Measurements from ENCODE around the gene C9orf40. TPM values are rescaled to one million over a fixed set of nuclear protein-coding genes. Genes with fewer than 3 reads are reported as not detected.

C9orf40 gene
- polyA plus RNA-seq, 3 donors: 0.44 to 1.1 (median 0.47) TPM

DNA sequence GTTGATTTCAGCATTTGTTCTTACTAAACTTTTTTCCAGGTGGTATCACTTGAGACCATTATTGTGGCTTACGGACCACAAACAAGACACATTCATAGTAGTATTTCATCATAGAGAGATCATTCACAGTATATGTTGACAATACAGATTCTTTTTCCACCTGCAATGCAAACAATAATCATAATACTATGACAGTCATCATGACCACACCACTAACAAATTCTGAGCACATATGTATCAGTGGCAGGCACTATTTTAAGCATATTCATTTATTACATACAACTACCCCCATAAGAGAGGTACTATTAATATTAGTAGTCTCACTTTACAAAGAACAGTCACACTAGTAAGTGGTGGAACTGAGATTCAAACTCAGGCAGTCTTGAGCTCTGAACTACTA lies 31.0 kb upstream of the C9orf40 start:
- no CpG with 5 or more reads among the region's 1 CpG for whole genome bisulfite sequencing (ENCODE audit: insufficient coverage)
- DNase-seq: no peak
- Histone ChIP-seq H3K36me3 (replicated peaks in 1 of 2; ENCODE audit: control insufficient read depth in 1 of 2, insufficient read depth in 2 of 2, low read length in 2 of 2) (peaks cover 2 to 8% of the 10 kb centered on the region in 2 donors), H3K9me3 (replicated peaks in 1 of 2; ENCODE audit: control insufficient read depth in 1 of 2, insufficient read depth in 1 of 2, low read length in 2 of 2) (no peaks in the 10 kb centered on the region), H3K27me3 (ENCODE audit: control insufficient read depth in 2 of 2, insufficient read depth in 2 of 2, low read length in 2 of 2) (no peaks in the 10 kb centered on the region), H3K4me1 (ENCODE audit: control insufficient read depth in 1 of 2, insufficient read depth in 2 of 2, low read length in 2 of 2) (no peaks in the 10 kb centered on the region), H3K9ac (ENCODE audit: insufficient read depth, low read length, poor library complexity, severe bottlenecking) (no peak overlapping the region), H3K27ac (ENCODE audit: low read depth in 1 of 2, low read length in 2 of 2) (no peak overlapping the region), H2AFZ (ENCODE audit: insufficient read depth, low read depth, low read length, poor library complexity, severe bottlenecking) (no peak overlapping the region), H3K4me2 (replicated peaks; ENCODE audit: extremely low read depth, low read length, poor library complexity, severe bottlenecking) (no peak overlapping the region), H4K20me1 (ENCODE audit: insufficient read depth, low read length) (no peaks in the 10 kb centered on the region), H3K79me2 (ENCODE audit: insufficient read depth, low read length) (no peaks in the 10 kb centered on the region), H3K4me3 (replicated peaks in 1 of 3; ENCODE audit: low read depth in 2 of 3, low read length in 3 of 3) (no peak overlapping the region)
- no peaks in the 10 kb centered on the region for H3K9me3 Mint-ChIP-seq
- TF ChIP-seq CTCF (IDR thresholded peaks at IDR 0.05): no peak
- peaks cover 24 to 29% of the 10 kb centered on the region in 2 donors for H3K36me3 Mint-ChIP-seq
- H3K27ac Mint-ChIP-seq: no peak overlapping the region
- H3K27me3 Mint-ChIP-seq (ENCODE audit: low read depth in 3 of 3): no peaks in the 10 kb centered on the region
- intact Hi-C loops (cut with micrococcal nuclease): no loop called here
- no peak overlapping the region for H3K4me3 Mint-ChIP-seq
- H3K4me1 Mint-ChIP-seq: no peaks in the 10 kb centered on the region

DNA sequence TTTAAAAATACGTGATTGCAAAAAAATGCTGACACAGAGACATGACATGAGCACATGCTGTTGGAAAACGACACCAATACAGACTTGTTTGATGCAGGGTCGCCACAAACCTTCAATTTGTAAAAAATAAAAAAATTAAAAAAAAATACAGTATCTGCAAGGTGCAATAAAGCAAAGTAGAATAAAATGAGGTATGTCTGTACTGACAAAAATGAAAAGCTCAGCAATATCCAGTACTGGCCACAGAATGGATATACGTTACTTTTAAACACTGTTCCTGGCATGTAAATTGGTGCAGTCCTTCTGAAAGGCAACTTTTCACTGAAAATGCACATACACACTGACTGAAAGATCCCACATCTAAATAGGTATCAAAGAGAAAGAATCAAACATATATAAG lies 27.1 kb upstream of the C9orf40 start:
- no CpG with 5 or more reads among the region's 4 CpGs for WGBS (ENCODE audit: insufficient coverage)
- Histone ChIP-seq H2AFZ (ENCODE audit: insufficient read depth, low read depth, low read length, poor library complexity, severe bottlenecking) (no peak overlapping the region), H3K4me2 (replicated peaks; ENCODE audit: extremely low read depth, low read length, poor library complexity, severe bottlenecking) (no peak overlapping the region), H3K79me2 (ENCODE audit: insufficient read depth, low read length) (no peaks in the 10 kb centered on the region), H3K9me3 (replicated peaks in 1 of 2; ENCODE audit: control insufficient read depth in 1 of 2, insufficient read depth in 1 of 2, low read length in 2 of 2) (peaks cover 0 to 5% of the 10 kb centered on the region in 2 donors), H4K20me1 (ENCODE audit: insufficient read depth, low read length) (no peaks in the 10 kb centered on the region), H3K36me3 (replicated peaks in 1 of 2; ENCODE audit: control insufficient read depth in 1 of 2, insufficient read depth in 2 of 2, low read length in 2 of 2) (peaks cover 2 to 8% of the 10 kb centered on the region in 2 donors), H3K4me3 (replicated peaks in 1 of 3; ENCODE audit: low read depth in 2 of 3, low read length in 3 of 3) (no peak overlapping the region), H3K27ac (ENCODE audit: low read depth in 1 of 2, low read length in 2 of 2) (no peak overlapping the region), H3K27me3 (ENCODE audit: control insufficient read depth in 2 of 2, insufficient read depth in 2 of 2, low read length in 2 of 2) (no peaks in the 10 kb centered on the region), H3K9ac (ENCODE audit: insufficient read depth, low read length, poor library complexity, severe bottlenecking) (no peak overlapping the region), H3K4me1 (ENCODE audit: control insufficient read depth in 1 of 2, insufficient read depth in 2 of 2, low read length in 2 of 2) (no peaks in the 10 kb centered on the region)
- TF ChIP-seq CTCF (IDR thresholded peaks at IDR 0.05): no peak
- Mint-ChIP-seq H3K4me1 (no peaks in the 10 kb centered on the region), H3K4me3 (no peak overlapping the region), H3K9me3 (peaks cover 0 to 6% (median 3%) of the 10 kb centered on the region in 7 donors), H3K27me3 (ENCODE audit: low read depth in 3 of 3) (peaks cover 0 to 2% (median 0%) of the 10 kb centered on the region in 3 donors), H3K27ac (no peak overlapping the region), H3K36me3 (peaks cover 20 to 31% of the 10 kb centered on the region in 2 donors)
- DNase-seq: no peak
- intact Hi-C loops (cut with micrococcal nuclease): no loop called here
